CD4-positive, alpha-beta T cell treated with Interleukin-6 at 100 ng/mL for 8 hours (primary cell): ENCODE data around the gene E4F1.
"Not testable (repeated sequence)": the region's sequence is repeated elsewhere in the genome, so short reads cannot be mapped to it uniquely, and the experiment has no call there.

ENCODE experiments used
- DNase-seq: peaks from one replicate; pipeline ENCODE4 v3.0.0-alpha.2; 2020; ENCODE audit warnings: mixed read lengths, low spot score

Gene E4F1

GRCh38 chr16:2244926-2245795 lies 21.8 kb downstream of the E4F1 start:
- no peak for DNase-seq

- no peak for DNase-seq
Measured at GRCh38 chr16:2246301-2246885, 23.0 kb downstream of the E4F1 start.

GRCh38 chr16:2250652-2251295 lies 27.4 kb downstream of the E4F1 start:
- DNase-seq = no peak

- DNase-seq = peak; percentile 83
Measured at GRCh38 chr16:2251296-2252111, 28.1 kb downstream of the E4F1 start, which contains the start of gene ECI1. Gene ECI1 (minus strand): TSS chr16:2251587. CDS start chr16:2251566, 21 bp downstream.

GRCh38 chr16:2252806-2253148 lies 29.4 kb downstream of the E4F1 start:
- no peak for DNase-seq

- no peak for DNase-seq
Measured at GRCh38 chr16:2253293-2253692, 29.9 kb downstream of the E4F1 start.

GRCh38 chr16:2256531-2257140 lies 33.2 kb downstream of the E4F1 start:
- no peak for DNase-seq

- DNase-seq = no peak
Measured at GRCh38 chr16:2257726-2258125, 34.3 kb downstream of the E4F1 start.

- not testable (repeated sequence) for DNase-seq
Measured at GRCh38 chr16:2258530-2258929, 35.1 kb downstream of the E4F1 start.

GRCh38 chr16:2260250-2260649 lies 36.9 kb downstream of the E4F1 start:
- DNase-seq = no peak

GRCh38 chr16:2263026-2263425 lies 39.6 kb downstream of the E4F1 start:
- DNase-seq = not testable (repeated sequence)

GRCh38 chr16:2266887-2267286 lies 43.5 kb downstream of the E4F1 start:
- not testable (repeated sequence) for DNase-seq

GRCh38 chr16:2267505-2267912 lies 44.1 kb downstream of the E4F1 start:
- DNase-seq = not testable (repeated sequence)

- DNase-seq = peak; percentile 92
Measured at GRCh38 chr16:2267913-2268666, 44.7 kb downstream of the E4F1 start, which contains the start of gene RNPS1. Gene RNPS1 (minus strand): TSS chr16:2268126. CDS start chr16:2264643, 3,483 bp downstream.

GRCh38 chr16:2270070-2270462 lies 46.7 kb downstream of the E4F1 start:
- DNase-seq = no peak

- no peak for DNase-seq
Measured at GRCh38 chr16:2270588-2271470, 47.4 kb downstream of the E4F1 start.

GRCh38 chr16:2271848-2272461 lies 48.6 kb downstream of the E4F1 start:
- DNase-seq = no peak

GRCh38 chr16:2273484-2273883 lies 50.1 kb downstream of the E4F1 start:
- no peak for DNase-seq

- DNase-seq = no peak
Measured at GRCh38 chr16:2273931-2274330, 50.5 kb downstream of the E4F1 start.
